Astrocyte (in vitro differentiated cells and primary cell): ENCODE data around the gene MGMT.

Source experiments
- CTCF ChIP-seq: IDR thresholded peaks from 2 replicates; pipeline ENCODE4 v1.5.1; 2011; ENCODE audit warnings: low read depth, mild to moderate bottlenecking, inconsistent platforms, low read length, moderate library complexity; ENCODE audit not compliant: insufficient read depth
- EZH2 ChIP-seq: IDR thresholded peaks from 2 replicates; pipeline ENCODE4 v1.6.1; 2012; ENCODE audit warnings: mild to moderate bottlenecking, low read length, inconsistent platforms; ENCODE audit not compliant: insufficient read depth

- TF ChIP-seq EZH2 (no peak), CTCF (no peak)
Measured at GRCh38 chr10:129505500-129506075, 38.5 kb downstream of the MGMT start.
